ENCODE measurements around the gene DUOXA1.
A peak's percentile ranks its signal among the peaks of the same experiment; 100 is the strongest.
"Not testable (repeated sequence)": the region's sequence is repeated elsewhere in the genome, so short reads cannot be mapped to it uniquely, and the experiment has no call there.

The DUOXA1 gene

DNA sequence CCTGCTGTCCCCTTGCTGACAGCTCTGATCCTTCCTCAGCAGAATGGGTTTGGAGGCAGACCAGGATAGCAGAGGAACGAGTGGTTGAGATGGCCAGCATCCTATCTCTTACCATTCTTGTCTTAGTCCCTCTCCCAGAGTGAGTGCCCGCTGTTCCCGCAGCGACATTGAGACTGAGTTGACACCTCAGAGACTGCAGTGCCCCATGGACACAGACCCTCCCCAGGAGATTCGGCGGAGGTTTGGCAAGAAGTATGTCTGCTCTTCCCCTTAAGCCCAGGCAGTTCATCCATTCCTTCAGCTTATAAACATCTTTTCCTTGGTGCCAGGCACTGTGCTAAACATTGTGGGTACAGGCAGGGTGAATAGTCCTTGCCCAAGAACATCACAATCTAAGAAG is 21.3 kb upstream of the DUOXA1 start:
- DNase-seq: no peak

DNA sequence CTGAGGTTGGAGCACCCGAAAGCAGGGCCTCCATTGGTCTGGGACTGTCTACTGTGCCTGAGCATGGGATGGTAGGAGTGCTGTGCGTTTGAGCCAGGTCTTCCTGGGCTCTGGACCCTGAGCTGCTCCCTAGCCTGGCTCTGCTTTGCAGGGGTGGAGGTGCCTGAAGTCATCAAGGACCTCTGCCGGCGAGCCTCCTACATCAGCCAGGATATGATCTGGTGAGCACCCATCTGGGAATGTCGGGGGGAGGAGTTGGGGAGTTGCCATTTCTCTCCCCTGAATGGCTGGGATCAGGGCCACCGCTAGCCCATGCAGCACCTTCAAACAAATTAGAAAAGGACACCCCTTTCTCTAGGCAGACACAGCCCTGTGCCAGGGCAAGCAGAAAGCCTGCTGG is 20.8 kb upstream of the DUOXA1 start:
- no peak for DNase-seq

DNA sequence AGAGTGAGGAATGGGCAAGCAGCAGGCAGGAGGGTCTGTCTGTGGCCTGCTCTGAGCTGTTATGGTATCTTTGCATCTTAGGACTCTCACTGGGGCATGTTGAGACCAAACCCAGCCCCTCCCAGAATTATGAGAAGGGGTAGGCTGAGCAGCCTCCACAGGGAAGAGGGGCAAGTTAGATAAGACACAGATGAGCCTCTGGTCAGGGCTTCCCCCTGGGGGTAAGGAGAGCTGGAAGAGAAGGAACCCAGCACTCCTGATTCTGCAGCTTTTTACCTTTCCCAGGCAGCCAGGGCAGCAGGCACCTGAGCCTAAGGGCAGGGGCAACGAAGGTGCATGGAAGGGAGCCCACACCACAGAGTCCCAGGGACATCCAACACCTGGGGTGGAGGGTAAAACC is 19.4 kb upstream of the DUOXA1 start:
- no peak for DNase-seq

DNA sequence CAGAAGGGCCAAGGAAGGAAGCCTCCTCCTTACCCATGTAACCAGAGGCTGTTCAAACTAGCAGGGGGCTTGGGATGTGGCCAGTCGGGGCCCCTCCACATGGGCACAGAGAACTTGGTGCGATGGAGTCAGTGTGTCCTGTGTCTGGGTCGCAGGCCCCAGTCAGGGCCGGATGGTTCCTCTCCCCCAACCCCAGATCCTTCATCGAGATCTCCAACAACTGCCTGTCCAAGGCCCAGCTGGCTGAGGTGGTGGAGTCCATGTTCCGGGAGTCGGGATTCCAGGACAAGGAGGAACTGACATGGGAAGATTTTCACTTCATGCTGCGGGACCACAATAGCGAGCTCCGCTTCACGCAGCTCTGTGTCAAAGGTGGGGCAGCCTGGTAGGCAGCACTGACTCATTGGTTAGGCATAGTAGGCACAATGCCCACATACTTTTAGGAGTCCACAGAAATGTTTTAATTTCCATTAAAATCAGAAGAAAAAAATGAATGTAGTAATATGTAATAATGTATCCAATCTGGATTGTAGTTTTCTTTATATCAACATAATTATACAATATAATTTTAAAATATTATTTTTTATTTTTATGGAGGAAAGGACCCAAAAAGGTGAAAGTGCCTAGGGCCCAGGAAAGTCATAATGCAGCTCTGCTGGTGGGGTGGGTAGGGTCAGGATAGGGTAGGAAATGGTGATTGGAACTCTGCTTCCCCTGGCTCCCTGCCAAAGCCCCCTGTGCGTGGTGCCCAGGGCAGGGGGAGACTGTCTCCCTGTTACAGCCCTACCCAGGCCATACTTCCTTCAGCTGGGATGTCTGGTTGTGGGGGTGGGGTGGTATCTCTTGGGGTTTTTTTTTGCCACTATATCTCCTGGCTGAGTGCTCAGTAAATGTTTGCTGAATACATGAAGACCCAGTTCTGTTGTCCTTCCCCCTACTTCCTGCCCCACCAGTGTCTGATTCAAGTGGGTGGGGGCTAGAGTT is 18.7 kb upstream of the DUOXA1 start:
- DNase-seq: no peak

DNA sequence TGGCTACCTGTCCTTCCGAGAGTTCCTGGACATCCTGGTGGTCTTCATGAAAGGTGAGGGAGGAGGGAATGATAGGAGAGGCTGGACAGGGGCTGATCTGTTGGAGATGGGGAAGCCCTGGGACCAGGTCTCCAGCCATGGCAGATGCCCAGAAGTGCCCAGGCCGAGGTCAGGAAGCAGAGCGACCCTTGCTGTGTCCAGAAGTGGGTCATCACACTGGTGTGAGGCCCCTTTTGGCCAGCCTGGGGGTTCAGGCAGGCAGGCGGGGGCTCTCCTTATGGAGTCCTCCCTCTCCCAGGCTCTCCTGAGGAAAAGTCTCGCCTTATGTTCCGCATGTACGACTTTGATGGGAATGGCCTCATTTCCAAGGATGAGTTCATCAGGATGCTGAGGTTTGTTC is 17.9 kb upstream of the DUOXA1 start:
- no peak for DNase-seq

DNA sequence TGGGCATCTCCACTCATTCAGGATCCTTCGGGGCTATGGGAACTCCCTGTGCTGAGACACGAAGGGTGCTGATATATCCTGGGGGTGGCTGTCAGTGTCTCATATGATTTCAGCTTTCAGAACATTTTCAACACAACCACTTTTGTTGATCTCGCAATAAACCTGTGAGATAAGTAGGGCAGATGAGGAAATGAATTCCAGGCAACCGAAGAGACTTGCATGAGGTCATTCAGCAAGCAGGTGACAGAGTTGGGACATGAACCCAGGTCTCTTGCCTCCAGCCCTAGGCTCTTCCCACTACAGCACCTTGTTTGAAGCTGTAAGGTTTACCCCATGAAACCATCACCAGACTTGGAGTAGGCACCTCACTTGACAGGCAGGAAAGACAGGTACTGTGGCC is 16.7 kb upstream of the DUOXA1 start:
- no peak for DNase-seq

DNA sequence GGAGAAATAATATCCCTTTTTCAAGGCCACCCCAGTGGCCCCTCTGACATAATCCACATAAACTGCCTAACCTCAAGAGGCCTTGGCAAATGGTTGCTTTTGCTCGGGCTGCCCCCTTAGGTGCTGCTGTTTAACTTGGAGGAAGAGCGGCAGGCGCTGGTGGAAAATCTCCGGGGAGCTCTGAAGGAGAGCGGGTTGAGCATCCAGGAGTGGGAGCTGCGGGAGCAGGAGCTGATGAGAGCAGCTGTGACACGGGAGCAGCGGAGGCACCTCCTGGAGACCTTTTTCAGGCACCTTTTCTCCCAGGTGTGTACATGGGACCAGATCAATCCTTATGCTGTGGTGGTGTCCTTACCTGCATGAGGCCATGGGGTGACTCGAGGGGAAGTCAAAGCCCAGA is 15.1 kb upstream of the DUOXA1 start:
- DNase-seq: no peak

DNA sequence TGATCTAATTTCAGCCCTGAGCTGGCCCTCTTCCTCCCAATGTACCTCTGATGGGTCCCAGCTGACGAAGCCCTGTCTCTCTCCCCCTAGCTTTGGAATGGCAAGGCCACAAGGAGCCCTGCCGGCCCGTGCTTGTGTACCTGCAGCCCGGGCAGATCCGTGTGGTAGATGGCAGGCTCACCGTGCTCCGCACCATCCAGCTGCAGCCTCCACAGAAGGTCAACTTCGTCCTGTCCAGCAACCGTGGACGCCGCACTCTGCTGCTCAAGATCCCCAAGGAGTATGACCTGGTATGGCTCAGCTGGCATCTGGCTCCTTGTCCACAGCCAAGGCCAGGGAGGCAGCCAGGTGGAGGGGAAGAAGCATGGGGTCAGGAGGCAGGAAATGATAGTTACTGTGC is 14.3 kb upstream of the DUOXA1 start:
- no peak for DNase-seq

DNA sequence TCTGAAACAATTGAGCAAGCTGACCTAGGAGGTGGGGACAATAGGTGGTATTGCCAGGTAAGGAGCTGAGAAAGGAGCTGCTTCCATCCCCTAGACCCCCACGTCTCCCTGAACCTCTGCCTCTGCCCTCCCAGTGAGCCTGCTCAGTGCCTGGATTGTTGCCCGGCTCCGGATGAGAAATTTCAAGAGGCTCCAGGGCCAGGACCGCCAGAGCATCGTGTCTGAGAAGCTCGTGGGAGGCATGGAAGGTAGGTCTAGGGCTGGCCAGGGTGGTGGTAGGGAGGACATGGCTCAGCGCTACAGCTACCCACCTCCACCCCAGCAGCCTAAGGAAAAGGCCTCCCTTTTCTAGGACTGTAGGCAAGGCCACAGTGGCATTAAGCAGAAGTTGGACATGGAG is 13.4 kb upstream of the DUOXA1 start:
- no peak for DNase-seq

DNA sequence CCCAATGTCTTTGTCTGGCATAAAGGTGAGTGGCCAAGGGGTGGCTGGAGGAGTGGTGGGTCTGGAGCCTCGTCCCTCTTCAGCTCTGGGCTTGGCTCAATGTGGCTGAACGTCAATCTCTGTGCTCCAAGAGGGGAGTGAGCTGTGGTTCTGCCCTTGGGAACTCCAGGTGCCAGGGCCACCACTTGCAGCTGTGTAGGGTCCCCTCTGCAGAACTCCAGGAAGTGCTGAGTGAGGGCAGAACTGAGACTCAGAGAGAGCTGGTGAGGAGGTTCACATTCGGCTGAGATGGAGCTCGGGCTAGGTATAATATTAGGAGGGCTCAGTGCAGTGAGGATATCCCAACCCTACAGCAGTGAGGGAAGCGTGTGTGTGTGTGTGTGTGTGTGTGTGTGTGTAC is 11.7 kb upstream of the DUOXA1 start:
- no peak for DNase-seq

DNA sequence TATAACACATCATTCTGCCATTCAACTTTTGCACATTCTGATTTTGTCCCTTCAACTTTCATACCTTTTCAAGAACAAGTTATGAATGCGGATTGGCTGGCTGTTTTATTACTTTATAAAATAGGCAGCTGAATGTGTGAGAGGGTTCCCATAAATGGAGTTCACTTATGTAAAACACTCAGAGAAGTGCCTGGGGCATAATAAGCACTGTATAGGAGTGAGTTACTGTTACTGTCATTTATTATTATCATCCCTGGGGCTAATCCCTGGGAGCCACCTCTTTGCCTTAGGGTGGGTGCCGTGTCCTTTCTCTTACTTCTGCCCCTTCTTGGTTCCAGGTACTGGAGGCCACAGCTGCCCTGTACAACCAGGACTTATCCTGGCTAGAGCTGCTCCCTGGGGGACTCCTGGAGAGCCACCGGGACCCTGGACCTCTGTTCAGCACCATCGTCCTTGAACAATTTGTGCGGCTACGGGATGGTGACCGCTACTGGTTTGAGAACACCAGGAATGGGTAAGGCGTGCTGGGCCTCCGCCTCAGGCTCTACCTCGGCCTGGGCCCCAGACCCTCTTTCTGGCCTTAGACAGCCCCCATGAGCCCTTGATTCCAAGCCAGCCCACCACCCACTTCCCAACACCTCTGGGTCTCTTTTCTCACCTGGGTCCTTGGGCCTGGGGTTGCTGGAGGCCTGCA is 11.0 kb upstream of the DUOXA1 start:
- no peak for DNase-seq

DNA sequence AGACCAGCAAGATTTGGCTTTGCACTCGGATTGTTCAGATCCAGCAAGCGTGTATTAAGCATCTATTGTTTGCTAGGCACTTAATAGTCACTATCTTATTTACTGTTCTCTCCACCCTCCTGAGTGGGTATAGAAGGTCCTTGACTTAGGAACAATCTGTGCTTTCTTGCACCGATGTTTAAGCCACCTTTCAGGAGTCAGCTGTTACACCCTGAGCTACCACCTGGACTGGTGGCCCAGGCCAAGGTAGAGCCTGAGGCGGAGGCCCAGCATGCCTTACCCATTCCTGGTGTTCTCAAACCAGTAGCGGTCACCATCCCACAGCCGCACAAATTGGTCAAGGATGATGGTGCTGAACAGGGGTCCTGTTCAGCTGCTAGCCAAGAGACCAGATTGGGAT is 10.1 kb upstream of the DUOXA1 start:
- DNase-seq: no peak

DNA sequence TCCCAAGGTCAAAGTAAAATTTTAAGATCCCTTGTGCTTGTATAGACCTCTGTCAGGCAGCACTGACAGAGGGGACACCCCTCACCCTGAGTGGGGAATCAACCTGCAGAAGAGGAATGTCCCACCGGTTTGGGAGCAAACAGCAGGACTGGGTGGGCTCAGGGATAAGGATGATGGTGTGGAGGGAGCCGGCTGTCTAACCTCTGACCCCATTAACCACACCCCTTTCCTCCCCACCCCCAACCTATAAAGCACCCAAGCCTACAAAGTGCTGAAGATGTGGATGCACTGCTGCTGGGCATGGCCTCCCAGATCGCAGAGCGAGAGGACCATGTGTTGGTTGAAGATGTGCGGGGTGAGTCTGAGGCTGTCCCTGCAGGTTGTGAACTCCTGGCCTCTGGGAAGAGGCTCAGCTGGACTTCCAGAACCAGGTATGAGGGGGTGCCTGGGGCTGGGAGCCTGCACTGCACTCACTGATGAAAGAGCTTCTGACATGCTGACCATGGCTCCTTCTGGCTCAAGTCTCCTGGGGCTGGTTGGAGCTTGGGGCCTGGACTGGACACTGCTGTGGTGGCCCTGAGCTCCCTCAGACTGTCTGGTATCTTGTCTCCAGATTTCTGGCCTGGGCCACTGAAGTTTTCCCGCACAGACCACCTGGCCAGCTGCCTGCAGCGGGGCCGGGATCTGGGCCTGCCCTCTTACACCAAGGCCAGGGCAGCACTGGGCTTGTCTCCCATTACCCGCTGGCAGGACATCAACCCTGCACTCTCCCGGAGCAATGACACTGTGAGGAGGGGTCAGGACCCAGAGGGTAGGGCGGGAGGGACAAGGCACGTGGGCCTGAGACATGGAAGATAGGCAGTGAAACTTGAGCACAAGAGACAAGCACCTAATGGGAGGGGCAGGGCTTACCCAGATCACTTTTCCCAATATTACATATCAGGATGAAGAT is 9.4 kb upstream of the DUOXA1 start:
- no peak for DNase-seq

DNA sequence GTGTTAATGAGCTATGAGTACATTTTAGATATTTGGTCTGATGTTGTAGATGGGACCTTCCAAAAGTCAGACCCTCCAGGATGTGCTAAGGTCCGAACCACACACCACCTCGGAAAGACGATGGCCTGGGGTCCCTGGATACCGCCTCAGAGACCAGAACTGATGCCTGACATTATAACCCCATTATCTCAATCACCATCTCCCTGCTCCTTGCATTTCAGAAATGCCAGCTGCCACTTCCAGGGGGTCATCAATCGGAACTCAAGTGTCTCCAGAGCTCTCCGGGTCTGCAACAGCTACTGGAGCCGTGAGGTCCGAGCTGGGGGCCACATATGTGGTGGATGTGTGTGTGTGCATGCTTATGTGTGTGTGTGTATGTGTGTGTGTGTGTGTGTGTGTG is 8.0 kb upstream of the DUOXA1 start:
- no peak for DNase-seq

DNA sequence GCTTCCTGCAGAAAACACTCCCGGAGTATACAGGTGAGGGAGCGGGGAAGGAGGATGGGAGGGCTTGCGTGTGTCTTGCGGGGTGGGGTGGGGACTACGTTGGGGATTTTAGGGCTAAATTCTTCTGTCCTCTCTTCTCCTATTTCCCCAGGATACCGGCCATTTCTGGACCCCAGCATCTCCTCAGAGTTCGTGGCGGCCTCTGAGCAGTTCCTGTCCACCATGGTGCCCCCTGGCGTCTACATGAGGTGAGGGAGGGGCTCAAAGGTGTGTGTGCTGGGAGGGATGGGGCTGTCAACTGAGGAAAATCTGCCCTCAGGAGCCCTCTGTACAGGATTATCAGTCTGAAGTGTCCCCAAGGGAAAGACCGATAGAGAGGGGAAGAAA is 6.7 kb upstream of the DUOXA1 start:
- peak; percentile 40 for DNase-seq

DNA sequence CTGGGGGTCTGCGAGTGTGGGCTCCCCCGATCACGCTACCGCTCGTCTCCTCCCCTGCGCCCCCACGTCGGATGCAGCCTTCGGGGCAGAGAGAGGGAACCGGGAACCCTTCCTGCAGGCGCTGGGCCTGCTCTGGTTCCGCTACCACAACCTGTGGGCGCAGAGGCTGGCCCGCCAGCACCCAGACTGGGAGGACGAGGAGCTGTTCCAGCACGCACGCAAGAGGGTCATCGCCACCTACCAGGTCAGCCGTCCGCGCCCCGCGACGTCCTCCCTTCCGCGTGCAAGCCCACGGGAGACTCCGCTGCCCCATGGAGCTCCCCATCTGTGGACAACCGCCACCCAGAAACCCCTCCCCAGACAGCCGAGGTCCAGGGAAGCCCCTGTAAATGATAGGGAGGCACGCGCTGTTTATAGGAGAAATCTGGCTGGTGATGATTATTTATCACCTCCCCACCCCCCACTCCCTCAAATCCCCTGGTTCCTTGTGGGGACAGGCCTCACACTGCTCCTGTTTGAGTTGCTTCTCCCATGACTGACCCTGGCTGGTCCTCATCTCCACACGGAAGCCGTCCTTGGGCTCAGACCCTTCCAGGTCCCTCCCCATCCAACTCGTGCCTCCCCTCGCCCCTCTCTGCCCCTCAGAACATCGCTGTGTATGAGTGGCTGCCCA is 6.2 kb upstream of the DUOXA1 start:
- not testable (repeated sequence) for DNase-seq

DNA sequence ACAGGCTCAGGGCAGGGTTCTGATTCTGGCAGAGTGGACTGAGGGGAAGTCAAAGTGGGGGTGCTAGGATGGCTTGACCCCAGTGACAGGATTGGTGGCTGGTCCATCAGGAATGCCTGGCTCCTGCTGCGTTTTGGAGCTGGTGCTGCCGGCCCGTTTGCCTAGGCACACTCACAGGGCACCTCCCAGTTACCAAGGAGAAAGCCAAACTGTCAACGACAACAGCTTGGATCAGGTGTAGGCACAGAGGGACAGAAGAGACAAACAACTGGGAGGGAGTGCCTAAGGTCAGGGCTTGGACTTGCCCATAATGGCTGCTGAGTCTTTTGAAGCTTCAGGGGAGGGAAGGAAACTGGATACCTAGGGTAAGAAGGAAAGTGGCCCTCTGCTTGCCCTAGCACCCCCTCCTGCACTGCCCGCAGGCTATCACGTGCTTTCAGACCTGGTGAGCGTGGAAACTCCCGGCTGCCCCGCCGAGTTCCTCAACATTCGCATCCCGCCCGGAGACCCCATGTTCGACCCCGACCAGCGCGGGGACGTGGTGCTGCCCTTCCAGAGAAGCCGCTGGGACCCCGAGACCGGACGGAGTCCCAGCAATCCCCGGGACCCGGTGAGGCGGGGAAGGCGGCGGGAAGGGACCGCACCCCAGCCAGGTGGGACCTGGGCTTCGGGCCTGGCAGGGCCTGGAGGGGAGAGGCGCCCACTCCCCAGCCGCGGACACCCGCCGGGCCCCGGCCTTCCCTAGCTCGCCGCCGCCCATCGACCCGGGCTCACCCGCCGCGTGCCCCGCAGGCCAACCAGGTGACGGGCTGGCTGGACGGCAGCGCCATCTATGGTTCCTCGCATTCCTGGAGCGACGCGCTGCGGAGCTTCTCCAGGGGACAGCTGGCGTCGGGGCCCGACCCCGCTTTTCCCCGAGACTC is 5.3 kb upstream of the DUOXA1 start:
- DNase-seq: peak; percentile 57

DNA sequence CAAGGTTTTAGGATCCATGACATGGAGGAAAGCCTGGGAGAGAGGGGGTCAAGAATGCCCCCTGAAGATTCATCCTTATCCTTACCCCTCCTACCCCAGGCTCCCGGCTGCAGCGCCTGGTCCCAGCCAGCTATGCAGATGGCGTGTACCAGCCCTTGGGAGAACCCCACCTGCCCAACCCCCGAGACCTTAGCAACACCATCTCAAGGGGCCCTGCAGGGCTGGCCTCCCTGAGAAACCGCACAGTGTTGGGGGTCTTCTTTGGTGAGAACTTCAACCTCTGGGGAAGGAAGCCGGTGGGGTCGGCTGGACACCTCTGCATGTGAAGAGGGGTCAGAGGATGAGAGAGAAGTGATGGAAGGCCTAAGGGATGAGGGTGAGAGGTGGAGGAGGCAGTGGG is 4.4 kb upstream of the DUOXA1 start:
- no peak for DNase-seq

DNA sequence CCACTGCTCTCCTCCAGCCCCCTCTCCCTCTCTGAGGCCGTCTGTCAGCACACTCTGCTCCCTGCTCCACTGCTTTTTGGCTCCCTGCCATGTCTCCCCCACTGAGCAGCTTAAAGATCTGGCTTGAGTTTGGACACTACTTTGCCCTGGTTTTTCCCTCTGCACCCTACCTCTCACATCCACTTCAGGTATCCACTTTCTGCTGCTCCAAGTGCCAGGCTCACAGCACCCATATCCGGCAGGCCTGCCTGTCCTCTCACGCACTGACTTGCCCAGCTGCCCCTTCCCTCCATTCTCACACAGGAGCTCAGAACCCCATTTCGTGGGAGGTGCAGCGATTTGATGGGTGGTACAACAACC is 3.9 kb upstream of the DUOXA1 start:
- peak; percentile 33 for DNase-seq

DNA sequence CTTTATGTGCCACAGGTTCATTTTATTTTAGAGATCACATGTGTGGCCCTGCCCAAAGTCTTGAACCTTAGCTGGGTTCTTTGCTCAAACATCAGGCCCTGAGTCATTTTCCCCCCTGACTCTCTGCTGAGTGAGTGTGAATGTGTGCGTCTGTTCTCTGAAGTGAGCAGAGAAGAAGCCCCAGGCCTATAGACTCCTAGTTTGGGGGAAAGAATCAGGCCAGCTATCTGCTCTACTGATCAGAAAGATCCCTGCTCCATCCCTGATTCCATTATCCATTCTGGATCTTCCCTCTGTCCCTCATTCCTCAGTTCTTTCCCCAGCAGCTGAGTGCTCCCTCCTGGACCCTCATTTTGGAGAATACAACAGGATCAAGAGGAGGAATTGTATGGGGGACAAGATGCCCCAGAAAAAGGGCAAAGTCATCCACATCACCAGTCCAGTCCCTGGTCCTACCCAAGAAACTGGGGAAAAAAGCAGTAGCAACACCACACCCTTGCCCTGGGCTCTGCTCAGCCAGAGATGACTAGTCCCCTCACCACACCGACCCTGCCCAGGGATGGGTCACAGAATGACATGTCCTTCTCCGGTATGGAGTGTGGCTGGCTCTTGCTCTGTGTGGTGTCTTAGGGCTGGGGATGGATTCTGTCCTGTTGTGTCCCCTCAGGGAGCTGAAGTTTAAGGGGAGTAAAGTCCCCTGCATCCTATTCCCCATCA is 3.3 kb upstream of the DUOXA1 start:
- no peak for DNase-seq

DNA sequence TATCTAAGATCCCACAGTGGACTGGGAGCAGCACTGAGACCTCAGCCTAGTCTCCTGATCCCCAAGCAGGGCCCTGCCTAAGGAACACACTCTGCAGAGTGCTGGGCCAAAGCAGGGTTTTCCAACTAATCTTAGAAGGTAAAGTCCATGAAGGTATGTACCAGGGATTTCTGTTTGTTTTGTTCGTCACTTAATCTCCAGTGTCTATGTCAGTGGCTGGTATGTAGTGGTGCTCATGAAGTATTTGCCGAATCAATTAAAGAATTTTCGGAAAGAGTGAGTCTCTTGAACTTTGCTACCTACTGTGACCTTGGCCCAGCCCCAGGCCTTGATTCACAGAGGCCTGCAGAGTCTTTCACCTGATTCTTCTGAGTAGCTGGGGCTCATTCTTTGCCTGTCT is 1.8 kb upstream of the DUOXA1 start:
- no peak for DNase-seq
